GM21360 (cell line): ENCODE measurements around the gene DPF3.
A peak's percentile ranks its signal among the peaks of the same experiment; 100 is the strongest.

ENCODE experiments used
- ATAC-seq: cut with Tn5 transposase; IDR thresholded peaks from one replicate; pipeline ENCODE4 v1.9.1; 2021; ENCODE audit warnings: mild to moderate bottlenecking, moderate library complexity; ENCODE audit not compliant: unreplicated experiment

Gene DPF3

DNA sequence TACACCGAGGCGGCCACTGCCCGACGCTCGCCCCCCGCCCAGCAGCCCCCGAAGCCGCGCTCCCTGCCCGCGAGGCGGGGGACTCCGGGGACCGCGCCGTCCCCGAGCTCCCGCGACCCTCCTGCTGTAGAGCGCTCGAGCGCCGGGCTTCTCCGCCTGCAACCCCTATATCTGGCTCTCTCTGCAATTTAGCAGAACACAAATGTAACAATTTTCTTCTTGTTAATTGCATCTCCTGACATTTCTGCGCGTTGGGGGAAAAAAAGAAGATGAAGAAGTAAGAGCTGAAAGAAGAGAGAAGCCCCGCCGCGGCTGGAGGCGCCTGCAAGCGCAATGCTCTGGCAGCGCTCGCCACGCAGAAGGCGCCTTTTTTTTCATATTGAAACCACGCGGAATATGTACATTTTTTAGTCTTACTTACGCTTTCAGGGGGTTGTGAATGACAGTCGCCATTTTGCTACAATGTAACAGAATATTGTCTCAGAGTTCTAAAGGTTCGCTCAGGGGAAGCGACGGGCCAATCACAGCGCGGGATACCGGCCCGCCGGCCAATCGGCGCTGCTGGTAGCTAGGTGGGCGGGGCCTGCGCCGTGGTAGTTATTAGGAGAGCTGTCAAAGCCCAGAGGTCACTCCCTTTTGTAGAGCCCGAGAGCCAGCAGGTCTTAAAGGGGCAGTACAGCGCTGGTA lies at the start of gene DPF3:
TSS of gene DPF3 (minus strand) at position 466 of the 687 bp plus-strand sequence. CDS start at position 453, 13 bp downstream.
- ATAC-seq = peak; percentile 94

DNA sequence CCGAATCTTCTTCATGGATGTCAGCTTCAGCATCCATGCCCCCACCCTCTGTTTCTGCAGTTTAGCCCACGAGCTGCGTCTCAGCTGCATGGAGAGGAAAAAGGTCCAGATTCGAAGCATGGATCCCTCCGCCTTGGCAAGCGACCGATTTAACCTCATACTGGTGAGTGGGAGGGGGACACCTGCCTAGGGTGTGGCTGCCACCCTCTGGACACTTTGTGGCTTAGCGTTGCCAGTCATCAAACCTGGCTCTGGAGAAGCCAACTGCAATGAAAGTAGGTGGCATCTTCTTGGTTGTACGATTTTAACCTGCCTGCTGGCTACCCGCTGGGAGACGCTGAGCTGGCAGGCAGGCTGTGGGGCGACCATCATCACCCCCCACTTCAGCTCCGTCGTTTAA lies 49.0 kb upstream of the DPF3 start:
- no peak for ATAC-seq

DNA sequence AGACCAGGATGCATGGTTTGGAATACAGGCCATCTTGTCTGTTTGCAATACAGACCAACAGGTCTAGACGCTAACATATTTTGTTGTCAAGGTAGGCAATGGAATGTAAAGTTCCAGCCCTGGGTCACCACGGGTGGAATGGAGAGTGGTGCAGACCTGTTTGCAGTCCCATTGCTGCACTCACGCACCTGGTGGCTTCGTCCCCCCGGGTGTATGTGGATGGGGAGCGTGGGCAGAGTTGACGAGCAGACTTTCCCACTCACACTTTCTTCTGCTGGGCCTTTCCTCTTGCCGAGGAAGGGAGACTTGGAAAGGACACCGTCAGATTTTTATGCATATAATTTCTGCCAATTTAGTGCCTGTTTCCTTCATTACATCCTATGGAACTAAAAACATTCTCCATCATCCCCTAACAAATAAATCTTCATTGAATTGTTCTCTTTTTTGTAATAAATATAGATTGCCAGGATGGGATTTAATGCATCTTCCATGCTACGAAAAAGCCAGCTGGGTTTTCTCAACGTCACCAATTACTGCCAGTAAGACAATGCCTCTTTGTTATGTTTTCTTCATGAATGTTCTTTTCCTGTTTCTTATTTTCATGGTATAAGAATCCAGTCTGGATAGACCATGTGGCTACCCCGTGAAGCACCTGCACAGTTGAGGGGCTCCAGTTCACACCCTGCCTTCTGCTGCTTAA lies 47.5 kb upstream of the DPF3 start:
- no peak for ATAC-seq

GRCh38 chr14:72939630-72940029 lies 45.7 kb upstream of the DPF3 start:
- no peak for ATAC-seq

GRCh38 chr14:72932893-72933292 lies 39.0 kb upstream of the DPF3 start:
- ATAC-seq = no peak

DNA sequence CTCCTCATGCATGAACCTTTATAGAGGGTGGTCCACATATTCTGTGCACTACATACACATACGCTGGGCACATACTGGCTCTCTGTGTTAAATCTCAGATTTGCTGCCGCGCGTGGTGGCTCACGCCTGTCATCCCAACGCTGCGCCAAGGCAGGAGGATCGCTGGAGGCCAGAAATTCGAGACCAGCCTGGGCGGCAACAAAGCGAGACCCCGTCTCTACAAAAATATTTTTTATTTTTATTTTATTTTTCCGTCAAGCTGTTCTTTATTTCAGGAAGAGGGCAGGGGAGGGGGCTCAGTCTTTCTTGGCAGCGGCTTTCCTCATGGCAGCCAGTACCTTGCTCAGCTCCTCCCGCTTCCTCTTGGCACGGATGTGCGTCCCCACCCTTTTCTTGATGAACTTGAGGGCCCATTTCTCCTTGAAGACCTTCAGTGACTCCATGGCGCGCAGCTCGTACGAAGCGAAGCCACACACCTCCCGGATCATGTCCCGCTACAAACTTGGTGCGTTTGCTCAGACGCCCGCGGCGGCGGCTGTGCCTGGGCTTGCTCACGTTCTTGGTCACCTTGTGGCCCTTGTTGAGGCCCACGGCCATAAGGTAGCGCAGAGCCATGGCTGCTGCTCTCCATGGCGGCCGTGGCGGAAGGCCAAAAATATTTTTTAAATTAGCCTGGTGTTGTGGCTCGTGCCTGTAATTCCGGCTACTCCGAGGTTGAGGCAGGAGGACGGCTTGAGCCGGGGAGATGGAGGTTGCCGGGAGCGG lies 35.6 kb upstream of the DPF3 start:
- no peak for ATAC-seq

GRCh38 chr14:72928872-72929271 lies 35.0 kb upstream of the DPF3 start:
- ATAC-seq = no peak

GRCh38 chr14:72926292-72927028 lies 32.6 kb upstream of the DPF3 start, which contains the start of gene DCAF4:
TSS of gene DCAF4 (plus strand) at chr14:72926464. CDS start at chr14:72937979, 11,515 bp downstream.
- peak; percentile 88 for ATAC-seq

DNA sequence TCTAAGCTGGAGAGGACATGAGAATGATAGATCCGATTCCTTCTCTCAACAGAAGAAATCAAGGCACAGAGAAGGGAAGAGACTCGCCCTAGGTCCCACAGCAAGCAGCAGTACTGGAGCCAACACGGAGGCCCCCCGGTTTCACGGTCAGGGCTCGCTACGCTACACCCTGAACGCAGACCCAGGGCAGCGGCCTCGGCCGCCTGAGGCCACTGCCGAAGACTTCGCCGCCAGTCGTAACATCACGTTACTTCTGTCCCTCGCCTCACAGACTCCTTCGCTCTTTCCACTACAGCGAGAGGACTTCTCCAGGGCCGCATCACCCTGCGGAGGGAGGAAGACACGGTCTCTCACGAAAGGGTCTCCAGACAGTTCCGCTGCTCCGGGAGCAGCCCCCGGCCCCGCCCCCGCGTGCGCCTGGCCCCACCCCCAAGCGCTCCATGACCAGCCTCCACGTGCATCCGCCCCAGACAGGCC lies 32.0 kb upstream of the DPF3 start:
- no peak for ATAC-seq

GRCh38 chr14:72925171-72925759 lies 31.4 kb upstream of the DPF3 start:
- ATAC-seq = no peak

DNA sequence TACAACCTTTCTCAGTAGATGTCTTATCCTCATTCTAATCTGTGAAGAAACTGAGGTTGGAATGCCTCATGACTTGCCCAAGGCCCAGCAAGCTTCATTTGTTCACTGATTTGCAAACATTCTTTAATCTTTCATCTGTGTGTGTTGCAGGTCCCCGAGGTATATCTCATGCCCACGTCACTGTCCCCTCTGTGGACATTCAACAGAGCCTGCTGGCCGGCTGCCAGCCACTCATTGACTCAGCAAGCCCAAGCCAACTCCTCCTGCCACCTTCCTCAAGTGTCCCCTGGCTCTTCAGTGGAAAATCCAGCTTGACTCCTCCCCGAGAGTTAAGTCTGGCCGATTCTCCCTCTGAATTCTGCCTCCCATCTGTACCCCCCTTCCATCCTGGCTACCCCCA lies 30.4 kb upstream of the DPF3 start:
- no peak for ATAC-seq

GRCh38 chr14:72921396-72921795 lies 27.5 kb upstream of the DPF3 start:
- no peak for ATAC-seq

- ATAC-seq = no peak
Measured at GRCh38 chr14:72920008-72920407, 26.1 kb upstream of the DPF3 start.

DNA sequence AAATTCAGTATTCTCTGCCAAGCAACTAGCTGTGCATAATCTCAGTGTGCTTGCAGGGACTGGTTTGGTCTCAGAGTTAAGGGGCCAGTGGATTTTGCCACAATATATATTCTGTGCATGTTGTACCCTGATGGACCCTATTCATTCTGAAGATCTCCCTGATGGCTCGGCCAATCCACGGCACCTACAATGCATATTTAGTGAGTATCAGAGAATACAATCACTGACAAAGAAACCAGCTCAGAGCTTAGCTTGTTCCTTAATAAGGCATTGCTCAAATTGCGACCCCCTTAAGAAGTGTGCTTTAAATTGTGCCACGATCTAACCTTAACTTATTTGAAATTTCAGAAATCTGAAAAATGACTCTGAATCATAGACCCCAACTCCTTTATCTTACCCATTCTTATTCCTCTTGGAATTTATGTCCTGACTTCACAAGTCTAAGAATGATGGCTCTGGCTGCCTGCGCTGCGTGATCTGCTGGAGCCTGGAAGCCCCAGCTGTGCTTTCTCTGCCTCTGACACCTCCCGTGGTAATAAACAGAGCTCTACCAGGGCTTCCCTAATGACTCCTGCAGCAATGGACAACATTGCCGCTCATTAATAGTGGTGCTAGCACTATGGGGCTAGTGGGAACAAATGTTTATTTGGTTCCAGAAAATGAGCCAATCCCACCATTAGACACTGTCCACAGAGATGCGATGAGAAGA lies 23.3 kb upstream of the DPF3 start:
- ATAC-seq = no peak

GRCh38 chr14:72916174-72916573 lies 22.3 kb upstream of the DPF3 start:
- no peak for ATAC-seq

DNA sequence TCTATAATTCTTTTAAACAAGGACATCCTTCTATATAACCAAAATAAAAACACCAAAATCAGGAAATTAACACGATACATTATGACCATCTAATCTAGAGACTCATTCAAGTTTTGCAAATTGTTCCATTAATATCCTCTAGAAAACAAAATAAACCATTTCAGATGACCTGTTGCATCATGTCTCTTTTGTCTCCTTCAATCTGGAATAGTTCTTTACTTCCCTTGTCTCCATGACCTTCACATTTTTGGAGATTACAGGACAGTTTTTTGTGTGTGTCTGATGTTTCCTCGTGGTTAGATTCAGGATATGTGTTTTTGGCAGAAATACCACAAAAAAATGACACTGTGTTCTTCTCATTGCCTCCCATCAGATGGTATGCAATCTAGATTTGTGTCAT lies 19.9 kb upstream of the DPF3 start:
- ATAC-seq = no peak

- no peak for ATAC-seq
Measured at GRCh38 chr14:72909163-72909562, 15.3 kb upstream of the DPF3 start.

DNA sequence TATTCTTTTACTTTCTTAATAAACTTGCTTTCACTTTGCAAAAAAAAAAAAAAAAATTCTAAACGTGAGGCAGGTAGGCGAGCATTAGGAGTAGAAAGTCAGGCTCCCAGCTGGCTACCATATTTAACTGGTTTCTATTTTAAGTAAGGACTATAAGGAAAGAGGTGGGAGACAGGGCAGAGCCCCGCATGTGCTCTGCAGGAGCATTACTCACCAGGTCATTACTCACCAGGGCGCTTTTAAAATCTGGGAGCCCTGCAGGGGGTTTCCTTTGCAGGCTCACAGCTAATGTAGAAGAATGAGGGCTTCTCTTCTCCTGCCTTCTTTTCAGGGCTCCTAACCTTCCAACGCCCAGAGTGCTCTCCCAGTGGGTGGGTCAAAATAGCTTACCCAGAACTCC lies 14.0 kb upstream of the DPF3 start:
- ATAC-seq = no peak

DNA sequence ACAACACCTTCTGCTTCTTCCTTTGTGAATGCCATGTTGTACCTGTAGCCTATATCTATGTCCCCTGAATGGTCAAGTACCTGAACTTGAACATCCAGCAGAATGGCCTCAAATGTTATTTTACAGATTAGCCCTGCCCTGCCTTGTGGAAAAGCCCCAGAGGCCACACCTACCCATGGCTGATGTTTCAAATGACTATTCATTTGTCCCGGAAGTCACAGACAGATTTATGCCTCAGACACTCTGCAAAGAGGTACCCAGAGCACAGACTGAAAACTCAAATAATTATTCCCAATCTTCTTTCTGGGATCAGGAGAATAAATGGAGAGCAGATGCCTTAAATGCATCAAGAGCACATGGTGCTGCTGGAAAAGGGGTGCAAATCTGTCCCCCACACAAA lies 13.0 kb upstream of the DPF3 start:
- no peak for ATAC-seq

DNA sequence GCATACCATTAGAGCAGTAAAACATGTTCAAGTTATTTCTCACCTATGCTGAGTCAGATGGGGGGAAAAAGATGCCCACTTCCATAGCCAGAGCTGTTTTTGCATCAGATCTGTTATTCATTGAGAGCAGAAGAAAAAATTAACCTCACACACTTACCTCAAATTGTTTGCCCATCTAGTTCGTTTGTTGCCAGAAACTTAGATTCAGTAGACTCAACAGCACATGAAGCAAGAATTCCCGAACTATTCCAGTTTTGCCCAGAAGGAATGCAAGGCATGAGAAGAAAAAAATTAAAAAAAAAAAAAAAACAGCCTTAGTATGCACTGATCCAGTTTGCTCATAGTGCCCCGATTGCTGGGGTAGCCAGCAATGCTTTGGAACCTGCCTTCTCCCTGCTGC lies 12.4 kb upstream of the DPF3 start:
- no peak for ATAC-seq
